OCI-LY1 (cell line): ENCODE measurements around the gene ADAMTSL2.

ENCODE experiments used
- H2AFZ ChIP-seq: fragments of 200-600 bp; sonication (generic), shearing (Covaris generic); 2 replicates; pipeline ENCODE4 v1.6.0; 2014; ENCODE audit warnings: antibody characterized with exemption, mild to moderate bottlenecking, low read length
- H3F3A ChIP-seq: fragments of 200-600 bp; sonication (generic), shearing (Covaris generic); 2 replicates; pipeline ENCODE4 v1.6.0; 2014; ENCODE audit warnings: mild to moderate bottlenecking, antibody characterized with exemption, low read length, moderate library complexity; ENCODE audit not compliant: insufficient read depth
- H3K27ac ChIP-seq: fragments of 200-600 bp; sonication (generic); 2 replicates; pipeline ENCODE4 v1.5.1; 2014; ENCODE audit warnings: low read length, mixed run types, mild to moderate bottlenecking, low read depth; ENCODE audit not compliant: poor library complexity, severe bottlenecking
- H3K27me3 ChIP-seq: fragments of 200-600 bp; sonication (generic); 2 replicates; pipeline ENCODE4 v1.6.0; 2014; ENCODE audit warnings: antibody characterized with exemption, mild to moderate bottlenecking, low read length, moderate library complexity; ENCODE audit not compliant: insufficient read depth
- H3K36me3 ChIP-seq: fragments of 200-600 bp; sonication (generic); 2 replicates; pipeline ENCODE4 v1.6.1; 2014; ENCODE audit warnings: mild to moderate bottlenecking, antibody characterized with exemption, low read length, moderate library complexity, mixed read lengths; ENCODE audit not compliant: insufficient read depth
- H3K4me1 ChIP-seq: fragments of 200-600 bp; sonication (generic); 2 replicates; pipeline ENCODE4 v1.5.1; 2014; ENCODE audit warnings: mild to moderate bottlenecking, low read length, moderate library complexity; ENCODE audit not compliant: insufficient read depth, severe bottlenecking
- H3K4me2 ChIP-seq: fragments of 200-600 bp; sonication (generic), shearing (Covaris generic); 2 replicates; pipeline ENCODE4 v1.6.1; 2014; ENCODE audit warnings: low read length
- H3K4me3 ChIP-seq: fragments of 200-600 bp; sonication (generic); 2 replicates; pipeline ENCODE4 v1.5.1; 2014; ENCODE audit warnings: low read length, low read depth, mild to moderate bottlenecking, mixed read lengths; ENCODE audit not compliant: poor library complexity, severe bottlenecking
- H3K79me2 ChIP-seq: fragments of 200-600 bp; shearing (Covaris generic); 2 replicates; pipeline ENCODE4 v1.6.1; 2016; ENCODE audit warnings: mixed run types, low read length, mixed read lengths; ENCODE audit not compliant: insufficient read depth
- H3K9ac ChIP-seq: fragments of 200-600 bp; sonication (generic), shearing (Covaris generic); 2 replicates; pipeline ENCODE4 v1.6.1; 2014; ENCODE audit warnings: mild to moderate bottlenecking, low read length, mixed read lengths
- H3K9me2 ChIP-seq: fragments of 200-600 bp; sonication (generic), shearing (Covaris generic); 2 replicates; pipeline ENCODE4 v1.6.1; 2014; ENCODE audit warnings: low read depth, mild to moderate bottlenecking, low read length, mixed read lengths
- H3K9me3 ChIP-seq: fragments of 200-600 bp; shearing (Covaris generic); 2 replicates; pipeline ENCODE4 v1.6.1; 2014; ENCODE audit warnings: low read length, mixed read lengths
- H4K20me1 ChIP-seq: fragments of 200-600 bp; sonication (generic), shearing (Covaris generic); 2 replicates; pipeline ENCODE4 v1.6.0; 2016; ENCODE audit warnings: mild to moderate bottlenecking, low read length; ENCODE audit not compliant: insufficient read depth
- CTCF ChIP-seq: fragments of 200-600 bp; sonication (generic), shearing (Covaris generic); IDR thresholded peaks from 2 replicates; pipeline ENCODE4 v1.5.1; 2017; ENCODE audit warnings: mild to moderate bottlenecking, antibody characterized with exemption, low read length, moderate library complexity, mixed read lengths
- EZH2 ChIP-seq: fragments of 200-600 bp; sonication (generic), shearing (Covaris generic); IDR thresholded peaks from 2 replicates; pipeline ENCODE4 v1.8.0; 2017; ENCODE audit warnings: borderline replicate concordance, mixed run types, mild to moderate bottlenecking, antibody characterized with exemption, low read length, moderate library complexity, mixed read lengths

Gene ADAMTSL2

GRCh38 chr9:133575186-133576030 is 40.9 kb downstream of the ADAMTSL2 start:
- no peaks in the 10 kb centered on the region for H3K9me3 ChIP-seq
- H3K27ac ChIP-seq, result no peak overlapping the region
- H3K4me1 ChIP-seq, result no peaks in the 10 kb centered on the region
- H3K4me2 ChIP-seq, result no peak overlapping the region
- H3K9ac ChIP-seq, result no peak overlapping the region
- H3K4me3 ChIP-seq, result no peak overlapping the region
- no peak overlapping the region for H2AFZ ChIP-seq
- H3K9me2 ChIP-seq, result no peaks in the 10 kb centered on the region
- H3K36me3 ChIP-seq, result no peaks in the 10 kb centered on the region
- H4K20me1 ChIP-seq, result no peaks in the 10 kb centered on the region
- no peak for TF ChIP-seq CTCF
- no peak for TF ChIP-seq EZH2
- no peaks in the 10 kb centered on the region for H3F3A ChIP-seq
- H3K79me2 ChIP-seq, result no peaks in the 10 kb centered on the region
- H3K27me3 ChIP-seq, result peaks cover 11% of the 10 kb centered on the region; the same call in 1 of the 2 replicates

- Histone ChIP-seq H3K36me3 (no peaks in the 10 kb centered on the region), H3K79me2 (no peaks in the 10 kb centered on the region), H3K27me3 (0 out of 2 replicates have a peak, but pooled peaks cover 6% of the 10 kb centered on the region), H3F3A (no peaks in the 10 kb centered on the region), H3K9ac (no peak overlapping the region), H3K4me2 (no peak overlapping the region), H4K20me1 (no peaks in the 10 kb centered on the region), H3K4me3 (no peak overlapping the region), H3K27ac (no peak overlapping the region), H3K9me3 (no peaks in the 10 kb centered on the region), H2AFZ (no peak overlapping the region), H3K9me2 (no peaks in the 10 kb centered on the region), H3K4me1 (no peaks in the 10 kb centered on the region)
- TF ChIP-seq EZH2 (no peak), CTCF (no peak)
These were observed 41.7 kb downstream of the ADAMTSL2 start for GRCh38 chr9:133576031-133576874.

- Histone ChIP-seq H3F3A (no peaks in the 10 kb centered on the region), H3K9me2 (no peaks in the 10 kb centered on the region), H3K4me1 (no peaks in the 10 kb centered on the region), H3K9ac (no peak overlapping the region), H3K27me3 (0 out of 2 replicates have a peak, but pooled peaks cover 8% of the 10 kb centered on the region), H3K79me2 (no peaks in the 10 kb centered on the region), H3K36me3 (no peaks in the 10 kb centered on the region), H2AFZ (no peak overlapping the region), H3K4me2 (no peak overlapping the region), H4K20me1 (no peaks in the 10 kb centered on the region), H3K4me3 (no peak overlapping the region), H3K27ac (no peak overlapping the region), H3K9me3 (no peaks in the 10 kb centered on the region)
- TF ChIP-seq EZH2, result no peak
- TF ChIP-seq CTCF, result no peak
These were observed 42.6 kb downstream of the ADAMTSL2 start for GRCh38 chr9:133576875-133577736.
